HG02938 (cell line): ENCODE measurements around the gene P4HTM.
"Not testable (repeated sequence)": the region's sequence is repeated elsewhere in the genome, so short reads cannot be mapped to it uniquely, and the experiment has no call there.

Experiments
- ATAC-seq: cut with Tn5 transposase; IDR thresholded peaks from one replicate; pipeline ENCODE4 v1.9.1; 2021; ENCODE audit warnings: mild to moderate bottlenecking, moderate library complexity; ENCODE audit not compliant: unreplicated experiment

P4HTM gene

DNA sequence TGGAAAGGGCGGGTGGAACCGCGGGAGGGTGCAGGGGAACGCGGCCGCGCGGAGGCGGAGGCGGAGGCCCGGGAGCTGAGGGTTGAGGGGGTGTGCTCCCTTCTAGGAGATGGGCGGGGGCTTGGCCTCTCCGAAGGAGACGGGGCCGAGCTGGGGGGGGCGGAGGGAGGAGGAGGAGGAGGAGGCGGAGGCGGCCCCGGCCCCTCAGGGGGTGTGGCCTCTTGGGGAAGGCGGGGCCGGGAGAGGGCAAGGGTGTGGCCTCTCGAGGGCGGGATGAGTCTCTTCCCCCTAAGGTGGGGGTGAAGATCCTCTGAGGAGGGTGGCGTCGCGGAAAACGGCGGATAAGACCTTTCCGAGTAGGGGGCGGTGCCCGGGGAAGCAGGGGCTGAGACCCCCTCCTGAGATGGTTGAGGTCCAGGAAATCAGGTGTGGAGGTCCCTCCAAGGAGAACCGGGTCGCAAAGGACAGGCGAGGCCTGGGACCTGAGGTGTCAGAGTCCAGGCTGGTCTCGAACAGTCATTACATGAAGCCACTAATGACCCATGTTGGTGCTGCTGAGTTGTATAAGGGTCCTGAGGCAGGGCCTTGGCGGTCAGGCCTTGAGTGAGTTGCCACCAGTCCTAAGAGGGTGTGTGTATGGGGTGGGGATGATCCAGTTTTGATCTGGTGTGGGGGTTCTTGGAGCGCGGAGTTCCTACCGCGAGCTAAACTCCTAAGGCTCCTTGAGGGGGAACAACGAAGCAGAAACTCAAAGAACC lies 17.9 kb downstream of the P4HTM start:
- ATAC-seq: peak; percentile 35

DNA sequence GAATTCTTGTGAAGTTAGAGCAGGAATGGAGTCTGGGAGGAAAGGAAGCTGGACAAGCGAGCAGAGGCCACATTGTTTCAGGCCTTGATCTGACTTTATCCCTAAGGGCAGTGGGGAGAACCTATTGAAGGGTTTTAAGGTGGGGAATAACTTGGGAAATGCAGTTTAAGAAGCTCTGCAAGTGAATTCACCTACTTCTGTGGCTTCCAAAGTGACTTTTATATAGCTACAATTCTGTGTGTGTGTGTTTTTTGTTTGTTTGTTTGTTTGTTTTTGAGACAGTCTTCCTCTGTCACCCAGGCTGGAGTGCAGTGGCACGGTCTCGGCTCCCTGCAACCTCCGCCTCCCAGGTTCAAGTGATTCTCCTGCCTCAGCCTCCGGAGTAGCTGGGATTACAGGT lies 18.6 kb downstream of the P4HTM start:
- not testable (repeated sequence) for ATAC-seq

DNA sequence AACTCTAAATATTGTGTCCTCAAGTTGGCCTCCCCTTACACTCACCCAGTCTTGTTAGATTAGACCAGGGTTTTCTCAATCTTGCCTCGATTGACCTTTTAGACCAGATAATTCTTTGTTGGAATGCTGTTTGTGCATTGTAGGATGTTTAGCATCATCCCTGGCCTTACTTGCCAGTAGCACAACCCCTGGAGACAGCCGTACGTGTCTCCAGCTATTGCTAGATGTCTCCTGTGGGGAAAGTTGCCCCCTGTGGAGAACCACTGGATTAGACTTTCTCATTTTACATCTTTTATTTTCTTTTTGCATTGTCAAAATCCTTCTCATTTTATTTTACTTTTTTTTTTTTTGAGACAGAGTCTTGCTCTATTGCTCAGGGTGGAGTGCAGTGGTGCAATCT lies 19.4 kb downstream of the P4HTM start:
- ATAC-seq: no peak

DNA sequence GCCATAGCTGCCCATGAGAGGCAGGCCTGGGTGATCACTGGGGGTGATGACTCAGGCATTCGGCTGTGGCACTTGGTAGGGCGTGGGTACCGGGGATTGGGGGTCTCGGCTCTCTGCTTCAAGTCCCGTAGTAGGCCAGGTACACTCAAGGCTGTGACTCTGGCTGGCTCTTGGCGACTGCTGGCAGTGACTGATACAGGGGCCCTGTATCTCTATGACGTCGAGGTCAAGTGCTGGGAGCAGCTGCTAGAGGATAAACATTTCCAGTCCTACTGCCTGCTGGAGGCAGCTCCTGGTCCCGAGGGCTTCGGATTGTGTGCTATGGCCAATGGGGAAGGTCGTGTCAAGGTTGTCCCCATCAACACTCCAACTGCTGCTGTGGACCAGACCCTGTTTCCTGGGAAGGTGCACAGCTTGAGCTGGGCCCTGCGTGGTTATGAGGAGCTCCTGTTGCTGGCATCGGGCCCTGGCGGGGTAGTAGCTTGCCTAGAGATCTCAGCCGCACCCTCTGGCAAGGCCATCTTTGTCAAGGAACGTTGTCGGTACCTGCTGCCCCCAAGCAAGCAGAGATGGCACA lies 22.5 kb downstream of the P4HTM start:
- ATAC-seq: no peak

DNA sequence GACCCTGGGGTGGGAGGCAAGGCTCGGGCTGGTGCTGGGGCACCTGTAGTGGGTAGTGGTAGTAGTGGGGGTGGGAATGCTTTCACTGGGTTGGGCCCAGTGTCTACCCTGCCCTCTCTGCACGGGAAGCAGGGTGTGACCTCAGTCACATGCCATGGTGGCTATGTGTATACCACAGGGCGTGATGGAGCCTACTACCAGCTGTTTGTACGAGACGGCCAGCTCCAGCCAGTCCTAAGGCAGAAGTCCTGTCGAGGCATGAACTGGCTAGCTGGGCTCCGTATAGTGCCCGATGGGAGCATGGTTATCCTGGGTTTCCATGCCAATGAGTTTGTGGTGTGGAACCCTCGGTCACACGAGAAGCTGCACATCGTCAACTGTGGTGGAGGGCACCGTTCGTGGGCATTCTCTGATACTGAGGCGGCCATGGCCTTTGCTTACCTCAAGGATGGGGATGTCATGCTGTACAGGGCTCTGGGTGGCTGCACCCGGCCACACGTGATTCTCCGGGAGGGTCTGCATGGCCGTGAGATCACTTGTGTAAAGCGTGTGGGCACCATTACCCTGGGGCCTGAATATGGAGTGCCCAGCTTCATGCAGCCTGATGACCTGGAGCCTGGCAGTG lies 23.2 kb downstream of the P4HTM start:
- ATAC-seq: no peak

DNA sequence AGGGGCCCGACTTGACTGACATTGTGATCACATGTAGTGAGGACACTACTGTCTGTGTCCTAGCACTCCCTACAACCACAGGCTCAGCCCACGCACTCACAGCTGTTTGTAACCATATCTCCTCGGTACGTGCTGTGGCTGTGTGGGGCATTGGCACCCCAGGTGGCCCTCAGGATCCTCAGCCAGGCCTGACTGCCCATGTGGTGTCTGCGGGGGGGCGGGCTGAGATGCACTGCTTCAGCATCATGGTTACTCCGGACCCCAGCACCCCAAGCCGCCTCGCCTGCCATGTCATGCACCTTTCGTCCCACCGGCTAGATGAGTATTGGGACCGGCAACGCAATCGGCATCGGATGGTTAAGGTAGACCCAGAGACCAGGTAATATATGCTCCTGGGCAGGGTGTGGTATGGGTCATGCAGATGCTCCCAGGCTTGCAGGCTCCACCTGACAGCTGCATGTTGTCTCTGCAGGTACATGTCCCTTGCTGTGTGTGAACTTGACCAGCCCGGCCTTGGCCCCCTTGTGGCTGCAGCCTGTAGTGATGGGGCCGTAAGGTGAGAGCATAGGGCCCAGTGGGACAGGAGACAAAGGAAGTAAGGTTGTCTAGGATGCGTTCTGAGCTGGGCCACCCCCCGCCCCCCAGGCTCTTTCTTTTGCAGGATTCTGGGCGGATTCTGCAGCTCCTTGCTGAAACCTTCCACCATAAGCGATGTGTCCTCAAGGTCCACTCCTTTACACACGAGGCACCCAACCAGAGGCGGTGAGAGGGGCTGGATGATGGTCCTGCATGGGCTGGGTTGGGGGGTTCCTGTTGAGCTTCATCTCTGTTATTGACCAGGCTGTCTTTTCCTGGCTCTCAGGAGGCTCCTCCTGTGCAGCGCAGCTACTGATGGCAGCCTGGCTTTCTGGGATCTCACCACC lies 24.0 kb downstream of the P4HTM start:
- ATAC-seq: no peak

DNA sequence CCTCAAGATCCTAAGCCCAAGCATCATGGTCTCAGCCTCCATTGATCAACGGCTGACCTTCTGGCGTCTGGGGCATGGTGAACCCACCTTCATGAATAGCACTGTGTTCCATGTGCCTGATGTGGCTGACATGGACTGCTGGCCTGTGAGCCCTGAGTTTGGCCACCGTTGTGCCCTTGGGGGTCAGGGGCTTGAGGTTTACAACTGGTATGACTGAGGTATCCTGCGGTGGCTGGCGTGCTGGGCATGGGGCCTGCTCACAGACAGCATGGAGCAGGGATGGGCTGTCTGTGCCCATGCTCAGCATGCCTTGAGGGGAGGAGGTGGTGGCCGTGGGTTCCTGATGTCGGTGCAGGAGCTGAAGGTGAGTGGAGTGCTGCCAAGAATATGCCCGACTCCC lies 25.0 kb downstream of the P4HTM start:
- ATAC-seq: no peak

DNA sequence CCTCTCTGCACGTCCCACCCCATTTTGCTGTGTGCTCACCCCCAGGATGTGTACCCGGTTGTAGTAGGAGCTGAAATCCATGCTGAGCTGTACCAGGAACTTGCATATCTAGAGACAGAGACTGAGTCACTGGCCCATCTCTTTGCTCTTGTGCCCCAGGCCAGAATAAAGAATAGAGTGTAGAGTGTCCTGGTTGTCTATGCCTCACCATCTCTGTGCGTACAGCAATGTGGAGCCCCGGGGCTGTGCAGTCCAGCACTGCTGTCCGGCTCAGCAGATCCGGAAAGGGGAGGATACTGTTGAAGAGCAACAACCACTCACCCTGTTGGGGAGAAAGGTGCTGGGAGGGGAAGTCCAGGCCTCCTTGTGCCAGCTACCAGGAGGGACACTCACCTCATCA lies 25.7 kb downstream of the P4HTM start:
- ATAC-seq: no peak

DNA sequence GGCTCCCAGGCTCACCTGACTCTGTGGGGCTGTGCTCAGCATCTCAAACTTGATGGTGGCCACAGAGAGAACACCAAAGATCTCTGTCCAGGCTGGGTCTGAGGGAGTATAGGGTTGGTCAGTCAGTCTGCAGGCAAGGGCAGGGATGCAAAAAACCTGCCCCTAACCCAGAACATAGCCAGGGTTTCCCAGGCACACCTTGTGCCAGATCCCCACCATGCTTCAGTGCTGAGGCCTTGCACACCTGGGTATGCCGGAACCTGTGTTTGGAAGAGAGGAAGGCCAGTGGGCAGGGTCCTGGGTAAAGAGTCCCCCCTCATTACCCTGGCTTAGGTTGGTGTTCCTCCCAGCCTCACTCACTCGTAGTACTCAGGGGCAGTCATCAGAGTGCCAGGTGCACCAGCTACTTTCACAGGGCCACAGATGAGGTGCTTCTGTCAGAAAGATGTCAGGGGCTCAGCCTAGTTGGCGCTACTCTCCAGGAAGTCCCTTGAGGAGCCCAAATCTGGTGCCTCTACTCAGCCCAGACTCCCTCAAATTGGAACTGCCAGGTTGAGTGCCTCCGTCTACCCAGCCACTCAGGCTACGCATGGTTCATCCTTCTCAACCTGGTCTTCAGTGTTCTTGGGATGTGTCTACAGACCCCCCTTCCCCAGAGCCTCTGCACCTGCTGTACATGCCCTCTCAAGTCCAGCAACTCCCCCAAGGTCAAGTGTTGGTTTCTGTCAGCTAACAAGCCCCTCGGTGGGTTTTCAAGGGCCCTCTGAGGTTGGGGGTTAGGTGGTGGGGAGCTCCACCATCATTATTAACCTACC lies 26.6 kb downstream of the P4HTM start:
- ATAC-seq: no peak

DNA sequence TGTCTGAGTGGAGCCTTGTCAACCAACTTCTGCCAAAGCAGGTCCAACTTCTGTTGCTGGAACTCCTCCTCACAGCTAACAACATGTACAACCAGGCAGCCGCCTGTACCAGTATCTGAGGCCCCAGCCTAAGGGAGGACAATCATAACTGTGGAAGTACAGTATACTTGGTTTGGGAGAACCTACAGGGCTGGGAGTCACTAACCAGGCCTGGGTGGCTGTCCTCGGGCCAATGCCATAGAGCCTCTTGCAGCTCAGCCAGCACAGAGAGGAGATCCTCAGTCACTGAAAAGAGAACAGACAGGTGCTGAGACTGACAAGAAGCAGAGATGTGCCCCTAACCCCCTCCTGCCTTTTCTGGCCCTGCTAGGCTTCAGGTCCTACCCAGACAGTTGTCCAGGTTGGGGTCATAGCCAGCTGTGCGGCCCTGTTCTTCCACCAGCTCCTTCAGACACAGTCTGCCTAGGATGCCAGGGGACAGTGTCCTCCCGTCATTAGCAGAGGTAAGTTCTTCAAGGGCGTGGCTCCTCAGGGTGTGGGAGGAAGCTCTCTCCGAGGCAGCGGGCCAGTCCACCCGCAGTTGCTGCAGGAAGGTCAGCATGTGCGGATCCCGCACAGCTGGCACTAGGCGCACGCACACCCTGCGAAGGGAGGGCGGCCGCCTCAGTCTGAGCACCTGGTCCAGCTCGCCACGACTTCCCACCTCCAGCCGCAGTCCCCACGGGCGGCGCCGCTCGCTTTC lies 27.4 kb downstream of the P4HTM start:
- no peak for ATAC-seq

DNA sequence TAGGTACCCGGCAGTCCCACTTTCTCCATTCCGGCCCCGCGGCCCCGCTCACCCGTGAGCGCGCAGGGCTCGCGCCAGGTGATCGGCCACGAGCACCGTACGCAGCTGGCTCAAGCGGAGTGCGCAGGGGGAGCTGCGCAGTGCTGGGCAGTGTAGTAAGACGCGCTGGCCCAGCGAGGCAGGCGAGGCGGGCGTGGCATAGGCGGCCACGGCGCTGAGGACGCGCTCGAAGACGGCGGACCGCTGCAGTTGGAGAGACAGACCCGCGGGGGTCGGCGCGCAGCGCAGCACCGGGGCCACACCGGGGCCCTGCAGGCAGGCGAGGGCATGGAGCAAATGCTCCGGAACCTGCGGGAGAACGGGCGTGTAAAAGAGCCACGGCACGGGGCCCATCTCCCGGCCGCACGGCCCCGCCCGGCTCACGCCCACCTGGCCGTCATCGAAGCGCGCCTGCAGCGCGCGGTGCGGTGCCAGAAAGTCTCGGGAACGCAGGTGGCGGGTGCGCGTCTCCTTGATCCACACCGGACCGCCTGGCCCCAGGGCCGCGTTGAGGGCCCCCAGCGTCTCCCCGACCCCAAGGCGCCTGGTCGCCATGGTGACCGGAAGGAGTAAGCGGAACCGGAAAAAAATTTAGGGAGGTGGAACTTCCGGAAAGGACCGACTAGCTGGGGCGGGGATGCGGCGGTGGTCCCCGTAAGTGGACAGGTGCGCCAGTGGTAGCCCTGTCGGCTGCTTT lies 28.1 kb downstream of the P4HTM start, which contains the start of gene DALRD3:
DALRD3 (minus strand) TSS at position 610 of the 736 bp plus-strand sequence; CDS start at position 594, 16 bp downstream.
- ATAC-seq: no peak

DNA sequence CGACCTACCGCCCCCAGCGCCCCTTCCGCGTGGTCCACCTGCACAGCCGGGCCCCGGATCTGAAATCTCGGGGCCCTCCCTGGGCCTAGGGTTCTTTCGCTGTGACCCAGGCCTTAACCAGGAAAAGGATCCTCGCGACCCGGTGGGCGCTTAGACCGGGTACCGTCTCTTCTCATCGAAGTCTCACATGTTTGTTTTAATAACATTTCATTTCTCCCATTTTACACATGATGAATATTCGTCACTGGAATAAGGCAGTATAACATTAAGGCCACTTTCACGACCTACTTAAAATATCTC lies 28.6 kb downstream of the P4HTM start:
- ATAC-seq: no peak

DNA sequence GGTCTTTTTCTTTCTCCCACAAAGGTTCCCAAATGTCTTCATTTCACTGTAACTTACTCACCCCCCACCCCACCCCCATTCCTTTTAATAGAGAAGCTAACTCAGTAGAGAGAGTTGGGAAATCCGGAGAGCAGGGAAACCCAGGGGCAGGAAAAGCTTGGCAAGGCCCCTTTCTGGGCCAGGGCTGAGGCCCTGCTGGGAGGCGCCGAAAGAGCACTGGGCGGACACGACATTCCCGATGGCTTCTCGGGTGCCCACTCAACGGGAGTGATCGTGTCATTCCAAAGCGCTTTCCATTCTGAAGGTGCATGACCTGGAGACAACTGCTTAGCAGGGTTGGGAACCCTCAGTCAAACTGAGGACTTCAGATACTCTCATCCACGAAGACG lies 29.9 kb downstream of the P4HTM start:
- ATAC-seq: no peak

DNA sequence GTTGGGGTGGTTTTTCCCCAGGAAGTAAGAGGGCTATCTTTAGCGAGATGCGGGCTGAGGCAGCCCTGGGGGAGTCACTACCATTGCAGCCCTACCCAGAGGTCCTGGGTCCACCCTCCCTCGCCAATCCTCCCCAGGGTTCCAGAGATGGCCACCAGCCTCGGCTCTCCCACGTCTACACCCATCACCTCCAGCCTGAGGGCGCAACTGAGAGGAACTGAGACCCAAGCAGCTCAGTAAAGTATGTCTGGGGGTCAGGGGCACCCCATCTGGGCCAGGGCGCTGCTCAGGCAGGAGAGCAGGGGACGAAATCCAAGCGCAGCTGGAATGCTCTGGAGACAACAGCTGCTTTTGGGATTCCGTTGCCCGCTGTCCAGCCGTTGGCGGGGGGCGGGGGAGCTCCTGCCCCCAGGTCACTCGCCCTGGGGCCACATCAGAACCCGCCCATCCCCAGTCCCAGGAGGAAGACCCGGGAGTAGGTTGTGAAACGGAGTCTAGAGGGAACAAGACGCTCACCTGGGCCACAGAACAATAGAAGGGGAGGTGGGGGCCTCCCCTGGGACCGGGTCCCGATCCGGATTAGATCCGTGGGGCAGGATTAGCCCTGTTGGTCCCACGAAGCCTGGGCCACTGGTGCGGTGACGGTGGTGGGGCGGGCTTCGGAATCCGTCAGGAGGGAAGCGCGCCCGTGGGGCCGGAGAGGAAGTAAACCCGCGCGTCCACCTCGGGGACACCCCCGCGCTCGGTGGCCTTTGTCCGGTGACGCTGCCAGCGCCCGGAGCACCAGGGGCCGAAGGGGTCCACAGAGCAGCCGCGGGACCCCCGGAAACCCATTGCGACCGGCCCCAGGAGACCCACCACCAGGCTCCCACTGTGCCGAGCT lies 30.5 kb downstream of the P4HTM start:
- ATAC-seq: no peak

DNA sequence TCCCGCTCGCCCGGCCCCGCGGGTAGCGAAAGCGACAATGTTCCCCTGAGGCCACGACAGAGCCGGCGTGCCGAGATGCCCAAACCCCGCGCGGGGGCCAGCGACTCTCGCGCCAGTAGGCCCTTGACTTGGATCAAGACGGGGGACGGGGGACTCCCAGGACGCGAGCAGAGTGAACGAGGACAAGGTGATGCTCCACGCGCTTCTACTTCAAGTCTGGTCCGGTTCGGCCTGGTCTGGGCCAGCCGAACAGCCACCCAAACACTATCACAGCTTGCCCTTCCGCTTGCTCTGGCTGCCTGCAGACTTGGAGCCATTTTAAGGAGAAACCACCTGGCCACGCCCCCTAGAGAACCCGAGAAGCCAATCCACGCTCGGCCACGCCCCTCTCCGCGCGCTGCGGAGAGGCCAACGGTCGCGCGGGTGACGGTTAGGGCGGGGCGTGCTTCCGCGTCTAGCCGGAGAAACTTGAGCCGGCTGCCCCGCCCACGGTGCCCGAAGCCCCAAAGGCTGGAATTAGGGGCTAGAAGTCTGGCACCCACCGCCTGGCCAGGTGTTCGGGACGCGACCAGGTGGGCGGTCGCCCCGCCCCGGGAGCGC lies 31.3 kb downstream of the P4HTM start:
- peak; percentile 56 for ATAC-seq

DNA sequence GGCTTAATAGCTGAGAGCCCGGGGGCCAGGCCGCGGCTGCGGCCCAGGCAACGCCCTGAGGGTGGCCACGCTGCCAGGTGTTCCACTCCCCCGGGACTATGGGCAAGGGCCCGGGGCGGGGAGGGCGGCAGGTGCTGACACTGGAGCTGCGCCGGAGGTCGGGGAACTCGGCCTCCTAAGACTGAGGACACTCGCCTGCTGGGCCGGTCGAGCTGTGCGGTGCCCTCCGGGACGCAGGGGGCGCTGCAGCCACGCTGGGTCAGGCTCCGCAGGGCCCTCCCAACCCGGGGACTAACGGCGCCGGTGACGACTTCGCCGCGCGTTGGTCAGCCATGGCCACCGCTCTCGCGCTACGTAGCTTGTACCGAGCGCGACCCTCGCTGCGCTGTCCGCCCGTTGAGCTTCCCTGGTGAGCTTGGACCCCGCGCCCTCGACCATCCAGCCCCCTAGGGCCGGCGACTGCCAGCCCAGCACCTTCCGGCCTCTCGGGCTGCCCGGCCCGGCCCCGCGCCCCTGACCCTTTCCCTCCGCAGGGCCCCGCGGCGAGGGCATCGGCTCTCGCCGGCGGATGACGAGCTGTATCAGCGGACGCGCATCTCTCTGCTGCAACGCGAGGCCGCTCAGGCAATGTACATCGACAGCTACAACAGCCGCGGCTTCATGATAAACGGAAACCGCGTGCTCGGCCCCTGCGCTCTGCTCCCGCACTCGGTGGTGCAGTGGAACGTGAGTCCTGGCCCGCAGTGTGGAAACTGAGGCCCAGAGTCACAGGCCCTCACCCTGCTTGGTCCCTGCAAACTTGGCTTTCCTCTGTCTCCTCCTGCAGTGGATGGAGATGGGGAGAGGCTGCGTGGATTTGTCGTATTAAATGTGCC lies 32.0 kb downstream of the P4HTM start, which contains the start of gene NDUFAF3:
NDUFAF3 (plus strand) TSS at position 309 of the 875 bp plus-strand sequence; CDS start at position 333, 24 bp downstream.
- peak; percentile 44 for ATAC-seq
